ENCODE measurements around the gene RPS6KA4.
"Not testable (repeated sequence)": the region's sequence is repeated elsewhere in the genome, so short reads cannot be mapped to it uniquely, and the experiment has no call there.

Gene RPS6KA4

GRCh38 chr11:64358907-64359711 is at the start of gene RPS6KA4:
TSS of gene RPS6KA4 (plus strand) at chr11:64359162. CDS start at chr11:64359236, 74 bp downstream.
- no peak for DNase-seq (ENCODE audit: low read depth in 2 of 2)

- no peak for DNase-seq (ENCODE audit: low read depth in 2 of 2)
These were observed 46.0 kb upstream of the RPS6KA4 start for GRCh38 chr11:64312947-64313346.

DNA sequence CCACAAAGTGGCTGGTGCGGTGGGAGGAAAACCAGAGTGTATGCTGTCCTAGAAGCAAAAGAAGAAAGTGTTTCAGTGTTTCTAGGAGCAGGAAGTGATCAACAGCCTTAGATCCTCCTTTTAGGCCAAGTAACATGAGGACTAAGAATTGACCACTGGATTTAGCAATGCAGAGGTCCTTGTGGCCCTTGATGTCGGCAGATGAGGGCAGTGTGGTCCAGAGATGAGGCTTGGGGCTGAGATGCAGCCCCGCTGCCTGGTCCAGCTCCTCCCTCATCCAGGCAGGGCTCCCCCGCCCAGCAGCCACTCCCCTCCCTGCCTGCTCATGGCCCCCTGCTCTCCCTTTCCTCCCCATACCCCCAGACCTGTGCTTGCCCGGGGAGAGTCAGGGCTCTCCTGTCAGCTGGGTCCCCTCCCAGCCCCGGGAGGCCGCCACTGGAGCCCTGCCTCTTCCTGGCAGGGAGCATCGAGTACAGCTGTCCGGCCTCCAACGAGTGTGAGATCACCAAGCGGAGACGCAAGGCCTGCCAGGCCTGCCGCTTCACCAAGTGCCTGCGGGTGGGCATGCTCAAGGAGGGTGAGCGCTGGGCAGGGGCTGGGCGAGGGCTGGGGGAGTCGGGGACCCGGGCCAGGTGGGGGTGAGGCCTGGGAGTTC is 45.3 kb upstream of the RPS6KA4 start:
- no peak for DNase-seq (ENCODE audit: low read depth in 2 of 2)

GRCh38 chr11:64314146-64314804 is 44.7 kb upstream of the RPS6KA4 start:
- no peak for DNase-seq (ENCODE audit: low read depth in 2 of 2)

DNA sequence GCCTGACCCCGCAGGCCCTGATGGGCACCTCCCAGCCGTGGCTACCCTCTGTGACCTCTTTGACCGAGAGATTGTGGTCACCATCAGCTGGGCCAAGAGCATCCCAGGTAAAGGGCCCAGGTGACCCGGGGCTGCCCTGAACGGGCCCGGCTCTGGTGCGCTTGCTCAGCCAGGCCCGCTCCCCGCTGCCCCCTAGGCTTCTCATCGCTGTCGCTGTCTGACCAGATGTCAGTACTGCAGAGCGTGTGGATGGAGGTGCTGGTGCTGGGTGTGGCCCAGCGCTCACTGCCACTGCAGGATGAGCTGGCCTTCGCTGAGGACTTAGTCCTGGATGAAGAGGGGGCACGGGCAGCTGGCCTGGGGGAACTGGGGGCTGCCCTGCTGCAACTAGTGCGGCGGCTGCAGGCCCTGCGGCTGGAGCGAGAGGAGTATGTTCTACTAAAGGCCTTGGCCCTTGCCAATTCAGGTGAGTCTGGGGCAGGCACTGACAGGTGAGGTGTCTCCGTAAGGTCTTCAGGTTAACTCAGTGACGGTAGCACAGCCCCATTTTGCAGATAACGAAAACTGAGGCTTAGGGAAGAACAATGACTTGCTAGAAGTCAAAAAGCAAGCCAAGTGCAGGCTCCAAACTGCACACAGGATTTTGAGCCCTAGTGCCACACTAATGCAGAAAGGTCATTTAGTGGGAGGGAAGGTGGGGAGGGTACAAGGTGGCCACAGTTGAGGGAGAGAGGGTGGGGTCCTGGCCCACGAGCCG is 44.0 kb upstream of the RPS6KA4 start:
- no peak for DNase-seq (ENCODE audit: low read depth in 2 of 2)

DNA sequence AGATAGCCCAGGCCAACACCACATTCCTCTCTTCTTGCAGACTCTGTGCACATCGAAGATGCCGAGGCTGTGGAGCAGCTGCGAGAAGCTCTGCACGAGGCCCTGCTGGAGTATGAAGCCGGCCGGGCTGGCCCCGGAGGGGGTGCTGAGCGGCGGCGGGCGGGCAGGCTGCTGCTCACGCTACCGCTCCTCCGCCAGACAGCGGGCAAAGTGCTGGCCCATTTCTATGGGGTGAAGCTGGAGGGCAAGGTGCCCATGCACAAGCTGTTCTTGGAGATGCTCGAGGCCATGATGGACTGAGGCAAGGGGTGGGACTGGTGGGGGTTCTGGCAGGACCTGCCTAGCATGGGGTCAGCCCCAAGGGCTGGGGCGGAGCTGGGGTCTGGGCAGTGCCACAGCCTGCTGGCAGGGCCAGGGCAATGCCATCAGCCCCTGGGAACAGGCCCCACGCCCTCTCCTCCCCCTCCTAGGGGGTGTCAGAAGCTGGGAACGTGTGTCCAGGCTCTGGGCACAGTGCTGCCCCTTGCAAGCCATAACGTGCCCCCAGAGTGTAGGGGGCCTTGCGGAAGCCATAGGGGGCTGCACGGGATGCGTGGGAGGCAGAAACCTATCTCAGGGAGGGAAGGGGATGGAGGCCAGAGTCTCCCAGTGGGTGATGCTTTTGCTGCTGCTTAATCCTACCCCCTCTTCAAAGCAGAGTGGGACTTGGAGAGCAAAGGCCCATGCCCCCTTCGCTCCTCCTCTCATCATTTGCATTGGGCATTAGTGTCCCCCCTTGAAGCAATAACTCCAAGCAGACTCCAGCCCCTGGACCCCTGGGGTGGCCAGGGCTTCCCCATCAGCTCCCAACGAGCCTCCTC is 43.1 kb upstream of the RPS6KA4 start:
- DNase-seq (ENCODE audit: low read depth in 2 of 2) = not testable (repeated sequence)

GRCh38 chr11:64316672-64317324 is 42.2 kb upstream of the RPS6KA4 start:
- no peak for DNase-seq (ENCODE audit: low read depth in 2 of 2)

DNA sequence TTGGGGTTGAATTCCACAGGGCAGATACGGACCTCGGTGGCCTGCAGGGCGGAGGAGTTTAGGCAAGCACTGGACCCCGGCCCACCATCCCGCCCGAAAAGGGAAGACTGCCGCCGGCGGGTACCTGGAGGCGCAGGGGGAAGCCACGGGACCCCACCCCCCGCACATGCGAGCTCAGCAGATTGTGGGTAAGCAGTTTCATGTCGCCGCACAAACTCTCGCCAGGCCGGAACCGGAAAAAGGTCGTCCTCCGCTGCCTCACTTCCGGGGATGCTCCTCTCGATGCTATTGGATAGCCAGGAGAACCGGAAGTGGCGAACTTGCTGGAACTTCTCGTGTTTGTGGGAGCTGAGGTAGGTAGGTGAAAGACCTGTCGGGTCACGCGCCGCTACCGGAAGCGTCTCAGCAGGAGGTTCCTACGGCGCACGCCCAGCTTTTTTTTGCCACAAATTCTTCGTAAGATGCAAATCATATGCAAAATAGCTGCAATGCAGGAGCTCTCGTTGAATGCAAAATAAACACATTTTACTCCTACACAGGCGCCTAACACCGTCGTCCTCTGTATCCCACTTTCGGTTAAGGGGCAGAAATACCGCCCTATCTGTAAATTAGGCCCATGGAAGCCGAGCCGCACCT is 41.5 kb upstream of the RPS6KA4 start, which contains the start of gene TRMT112:
TRMT112 (minus strand) TSS at position 235 of the 636 bp plus-strand sequence; CDS start at position 202, 33 bp downstream.
- peak; percentile 79 to 93 for DNase-seq (ENCODE audit: low read depth in 2 of 2)

DNA sequence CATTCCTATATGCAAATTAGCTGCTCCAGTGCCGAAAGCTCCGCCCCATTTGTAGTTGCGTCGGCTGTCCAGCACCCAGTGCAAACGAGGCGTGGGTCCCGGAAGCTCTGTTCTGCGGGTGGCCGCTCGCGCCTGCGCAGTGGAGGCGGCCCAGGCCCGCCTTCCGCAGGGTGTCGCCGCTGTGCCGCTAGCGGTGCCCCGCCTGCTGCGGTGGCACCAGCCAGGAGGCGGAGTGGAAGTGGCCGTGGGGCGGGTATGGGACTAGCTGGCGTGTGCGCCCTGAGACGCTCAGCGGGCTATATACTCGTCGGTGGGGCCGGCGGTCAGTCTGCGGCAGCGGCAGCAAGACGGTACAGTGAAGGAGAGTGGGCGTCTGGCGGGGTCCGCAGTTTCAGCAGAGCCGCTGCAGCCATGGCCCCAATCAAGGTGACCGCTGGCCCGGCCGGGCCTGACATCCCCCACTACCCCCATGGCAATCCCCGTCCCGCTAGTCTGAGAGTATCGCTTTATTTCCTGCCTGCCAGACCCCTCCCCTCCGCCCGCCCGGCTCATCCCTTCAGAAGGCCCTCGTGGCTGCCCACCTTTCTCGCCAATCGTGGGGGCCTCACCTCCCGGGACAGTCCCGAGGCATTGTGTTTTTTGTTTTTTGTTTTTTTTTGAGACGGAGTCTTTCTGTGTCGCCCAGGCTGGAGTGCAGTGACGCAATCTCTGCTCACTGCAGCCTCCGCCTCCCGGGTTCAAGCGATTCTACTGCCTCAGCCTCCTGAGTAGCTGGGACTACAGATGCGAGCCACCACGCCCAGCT is 40.8 kb upstream of the RPS6KA4 start, which contains the start of gene PRDX5:
PRDX5 (plus strand) TSS at position 161 of the 805 bp plus-strand sequence; CDS start at position 256, 95 bp downstream.
- DNase-seq (ENCODE audit: low read depth in 2 of 2) = peak; percentile 83 to 90

DNA sequence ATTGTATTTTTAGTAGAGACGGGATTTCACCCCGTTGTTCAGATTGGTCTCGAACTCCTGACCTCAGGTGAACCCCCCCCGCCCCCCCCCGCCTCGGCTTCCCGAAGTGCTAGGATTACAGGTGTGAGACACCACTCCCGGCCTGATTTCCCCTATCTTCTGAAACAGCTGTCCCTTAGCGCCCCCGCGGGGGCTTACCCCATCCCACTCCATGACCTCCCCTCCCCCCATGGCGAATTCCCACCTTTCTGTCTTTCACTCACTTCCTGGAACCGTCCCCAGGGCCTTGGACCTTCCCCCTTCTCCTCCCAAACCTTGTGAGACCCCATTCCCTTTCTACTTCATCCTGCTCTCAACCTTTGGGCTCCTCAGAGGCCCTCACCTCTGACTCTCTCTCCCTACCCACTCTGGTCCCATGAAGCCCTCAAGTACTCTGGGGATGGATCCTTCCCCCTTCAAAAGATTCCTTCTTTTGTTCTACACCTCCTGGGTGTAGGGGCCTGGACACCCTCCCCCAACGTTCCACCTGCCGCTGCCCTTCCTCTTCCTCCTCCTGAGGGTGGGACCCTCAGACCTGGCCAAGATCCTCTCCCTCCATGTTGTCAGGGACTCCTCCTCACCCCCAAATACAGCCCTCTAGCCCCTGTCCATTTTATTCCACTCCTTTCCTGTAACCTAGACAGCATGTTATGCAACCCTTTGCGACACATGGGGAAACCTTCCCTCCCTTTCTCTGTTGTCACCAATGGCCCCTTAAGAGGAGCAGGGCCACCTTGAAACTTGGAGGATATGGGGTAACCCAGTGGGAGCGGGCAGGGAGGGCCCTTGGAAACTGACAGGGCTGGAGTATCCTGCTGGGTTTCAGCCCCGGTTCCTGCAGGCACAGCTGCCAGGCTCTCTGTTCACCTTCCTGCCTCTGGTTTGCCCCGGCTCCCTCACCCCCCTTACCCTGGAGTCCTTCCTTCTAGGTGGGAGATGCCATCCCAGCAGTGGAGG is 39.9 kb upstream of the RPS6KA4 start:
- DNase-seq (ENCODE audit: low read depth in 2 of 2) = no peak

DNA sequence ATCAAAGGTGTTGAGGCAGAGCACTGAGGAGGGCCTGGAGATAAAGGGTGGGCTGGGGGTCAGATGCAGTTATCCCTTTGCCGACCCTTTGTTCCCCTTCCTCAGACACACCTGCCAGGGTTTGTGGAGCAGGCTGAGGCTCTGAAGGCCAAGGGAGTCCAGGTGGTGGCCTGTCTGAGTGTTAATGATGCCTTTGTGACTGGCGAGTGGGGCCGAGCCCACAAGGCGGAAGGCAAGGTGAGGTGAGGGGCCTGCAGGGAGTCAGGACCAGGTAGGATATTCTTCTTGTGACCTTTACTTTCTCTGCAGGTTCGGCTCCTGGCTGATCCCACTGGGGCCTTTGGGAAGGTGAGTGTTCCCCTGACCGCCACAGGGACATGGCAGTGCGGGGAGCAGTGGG is 38.4 kb upstream of the RPS6KA4 start:
- DNase-seq (ENCODE audit: low read depth in 2 of 2) = no peak

- no peak for DNase-seq (ENCODE audit: low read depth in 2 of 2)
These were observed 37.9 kb upstream of the RPS6KA4 start for GRCh38 chr11:64321026-64321425.

GRCh38 chr11:64321533-64321932 is 37.4 kb upstream of the RPS6KA4 start:
- DNase-seq (ENCODE audit: low read depth in 2 of 2) = no peak

- DNase-seq (ENCODE audit: low read depth in 2 of 2) = no peak
These were observed 36.1 kb upstream of the RPS6KA4 start for GRCh38 chr11:64322925-64323260.

- DNase-seq (ENCODE audit: low read depth in 2 of 2) = no peak
These were observed 35.6 kb upstream of the RPS6KA4 start for GRCh38 chr11:64323373-64323772.

DNA sequence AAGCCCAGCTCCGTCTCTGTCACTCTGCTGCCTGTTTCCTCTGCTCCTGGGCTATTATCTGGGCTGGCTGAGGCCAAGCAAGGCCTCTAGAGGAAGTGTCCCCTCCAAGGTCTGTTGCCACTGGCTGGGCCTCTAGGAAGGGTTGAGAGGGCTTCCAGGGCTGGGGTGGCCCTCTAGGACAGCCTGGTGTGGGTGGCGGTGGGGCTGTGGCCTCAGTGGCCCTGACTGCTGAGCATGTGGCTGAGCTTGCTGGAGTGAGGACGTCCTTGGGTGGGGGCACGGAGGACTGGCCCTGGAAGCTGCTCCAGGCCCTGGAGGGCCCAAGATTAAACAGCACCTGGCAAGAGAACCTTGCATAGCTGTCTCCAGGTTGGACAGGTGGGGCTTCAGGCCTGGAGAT is 35.0 kb upstream of the RPS6KA4 start:
- not testable (repeated sequence) for DNase-seq (ENCODE audit: low read depth in 2 of 2)

- no peak for DNase-seq (ENCODE audit: low read depth in 2 of 2)
These were observed 34.1 kb upstream of the RPS6KA4 start for GRCh38 chr11:64324692-64325469.
